Fibroblast of skin of left biceps (primary cell): Measurements from ENCODE around the gene TBC1D16.

Experiments used
- DNase-seq, 2 experiments: peaks; one replicate each; pipeline ENCODE4 v3.0.0-alpha.2; 2013; ENCODE audit warnings: low read depth in 2 of 2

TBC1D16 gene

GRCh38 chr17:79987187-79987934 lies 48.3 kb downstream of the TBC1D16 start:
- DNase-seq, result no peak

GRCh38 chr17:79986411-79987186 lies 49.1 kb downstream of the TBC1D16 start:
- no peak for DNase-seq

GRCh38 chr17:79985943-79986391 lies 49.7 kb downstream of the TBC1D16 start:
- no peak for DNase-seq

GRCh38 chr17:79985361-79985942 lies 50.2 kb downstream of the TBC1D16 start:
- no peak for DNase-seq

- DNase-seq, result no peak
These were observed 50.8 kb downstream of the TBC1D16 start for GRCh38 chr17:79984877-79985276.

- DNase-seq, result no peak
These were observed 51.4 kb downstream of the TBC1D16 start for GRCh38 chr17:79984045-79984840.

- DNase-seq, result no peak
These were observed 52.2 kb downstream of the TBC1D16 start for GRCh38 chr17:79983456-79983855.

GRCh38 chr17:79982986-79983385 lies 52.7 kb downstream of the TBC1D16 start:
- DNase-seq, result no peak

- DNase-seq, result no peak
These were observed 54.0 kb downstream of the TBC1D16 start for GRCh38 chr17:79981661-79982101.

GRCh38 chr17:79981090-79981489 lies 54.6 kb downstream of the TBC1D16 start:
- no peak for DNase-seq

- no peak for DNase-seq
These were observed 55.2 kb downstream of the TBC1D16 start for GRCh38 chr17:79980246-79981043.

GRCh38 chr17:79979816-79980215 lies 55.9 kb downstream of the TBC1D16 start:
- DNase-seq, result no peak

GRCh38 chr17:79979221-79979741 lies 56.4 kb downstream of the TBC1D16 start:
- no peak for DNase-seq

GRCh38 chr17:79978548-79978855 lies 57.2 kb downstream of the TBC1D16 start:
- no peak for DNase-seq

- DNase-seq, result no peak
These were observed 57.7 kb downstream of the TBC1D16 start for GRCh38 chr17:79977708-79978547.

- DNase-seq, result no peak
These were observed 58.5 kb downstream of the TBC1D16 start for GRCh38 chr17:79977161-79977631.

GRCh38 chr17:79976451-79976850 lies 59.2 kb downstream of the TBC1D16 start:
- no peak for DNase-seq

- DNase-seq, result no peak
These were observed 60.1 kb downstream of the TBC1D16 start for GRCh38 chr17:79975498-79976134.
